DMS153 (cell line): Measurements from ENCODE around the gene MBOAT7.
"Not testable (repeated sequence)": the region's sequence is repeated elsewhere in the genome, so short reads cannot be mapped to it uniquely, and the experiment has no call there.

Experiments
- DNase-seq: peaks from one replicate; lab custom pipeline; 2025; lab: John Stamatoyannopoulos, UW

Gene MBOAT7, protein sequence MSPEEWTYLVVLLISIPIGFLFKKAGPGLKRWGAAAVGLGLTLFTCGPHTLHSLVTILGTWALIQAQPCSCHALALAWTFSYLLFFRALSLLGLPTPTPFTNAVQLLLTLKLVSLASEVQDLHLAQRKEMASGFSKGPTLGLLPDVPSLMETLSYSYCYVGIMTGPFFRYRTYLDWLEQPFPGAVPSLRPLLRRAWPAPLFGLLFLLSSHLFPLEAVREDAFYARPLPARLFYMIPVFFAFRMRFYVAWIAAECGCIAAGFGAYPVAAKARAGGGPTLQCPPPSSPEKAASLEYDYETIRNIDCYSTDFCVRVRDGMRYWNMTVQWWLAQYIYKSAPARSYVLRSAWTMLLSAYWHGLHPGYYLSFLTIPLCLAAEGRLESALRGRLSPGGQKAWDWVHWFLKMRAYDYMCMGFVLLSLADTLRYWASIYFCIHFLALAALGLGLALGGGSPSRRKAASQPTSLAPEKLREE

GRCh38 chr19:54189145-54189734 lies at the start of gene MBOAT7:
TSS of gene MBOAT7 (minus strand) at chr19:54189580. CDS start at chr19:54188508, 1,072 bp downstream.
- peak; percentile 67 for DNase-seq

DNA sequence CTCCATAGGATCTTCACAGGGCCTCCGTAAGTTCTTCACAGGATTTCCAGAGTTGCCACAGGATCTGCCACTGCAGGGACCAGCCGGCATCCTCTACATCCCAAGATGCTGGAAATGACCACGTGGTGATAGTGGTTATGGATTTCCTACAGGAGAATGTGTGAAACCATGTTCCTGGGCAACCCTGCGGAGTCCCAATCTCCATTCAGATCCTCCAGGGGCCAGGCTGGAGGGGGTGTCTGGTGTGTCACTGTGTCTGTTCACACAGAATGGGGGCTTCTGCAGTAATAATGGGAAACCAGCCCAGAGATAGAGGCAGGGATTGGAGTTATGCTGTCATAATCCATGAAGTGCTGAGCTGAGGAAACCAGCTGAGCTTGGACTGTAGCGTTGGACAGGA lies 44.6 kb upstream of the MBOAT7 start:
- no peak for DNase-seq

GRCh38 chr19:54231077-54231931 lies 41.9 kb upstream of the MBOAT7 start:
- DNase-seq = peak; percentile 82

DNA sequence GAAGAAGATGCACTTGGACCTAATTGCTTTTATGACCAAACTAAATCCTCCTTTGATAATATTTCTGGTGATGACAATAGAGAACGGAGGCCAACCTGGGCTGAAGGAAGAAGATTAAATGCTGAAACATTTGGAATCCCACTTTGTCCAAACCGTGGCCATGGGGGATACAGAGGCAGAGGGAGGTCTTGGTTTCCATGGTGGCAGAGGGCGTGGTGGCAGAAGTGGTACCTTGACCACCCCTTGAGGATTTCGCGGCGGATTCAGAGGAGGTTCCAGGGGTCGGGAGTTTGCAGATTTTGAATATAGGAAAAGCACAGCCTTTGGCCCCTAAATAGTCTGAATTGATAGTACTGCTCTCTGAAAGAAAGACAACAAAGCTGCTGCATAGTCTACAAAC lies 40.7 kb upstream of the MBOAT7 start:
- no peak for DNase-seq

DNA sequence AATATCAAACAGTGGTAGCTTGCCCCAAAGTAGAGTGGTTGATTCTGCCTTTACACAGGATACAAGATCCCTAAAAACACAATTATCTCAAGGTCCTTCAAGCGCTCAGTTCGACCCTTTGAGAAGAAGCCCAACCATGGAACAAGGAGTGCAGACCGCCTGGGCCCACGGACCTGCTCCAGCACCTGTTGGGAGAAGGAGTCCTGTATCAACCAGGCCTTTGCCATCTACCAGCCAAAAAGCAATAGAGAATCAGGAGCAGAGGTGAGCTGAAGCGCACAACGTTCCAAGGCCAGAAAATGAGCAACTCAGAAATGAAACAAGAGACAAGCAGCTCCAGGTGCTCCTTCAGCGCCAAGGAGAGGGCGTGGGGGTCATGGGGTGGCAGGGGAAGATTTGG lies 39.8 kb upstream of the MBOAT7 start:
- DNase-seq = no peak

GRCh38 chr19:54224619-54225018 lies 35.2 kb upstream of the MBOAT7 start:
- not testable (repeated sequence) for DNase-seq

DNA sequence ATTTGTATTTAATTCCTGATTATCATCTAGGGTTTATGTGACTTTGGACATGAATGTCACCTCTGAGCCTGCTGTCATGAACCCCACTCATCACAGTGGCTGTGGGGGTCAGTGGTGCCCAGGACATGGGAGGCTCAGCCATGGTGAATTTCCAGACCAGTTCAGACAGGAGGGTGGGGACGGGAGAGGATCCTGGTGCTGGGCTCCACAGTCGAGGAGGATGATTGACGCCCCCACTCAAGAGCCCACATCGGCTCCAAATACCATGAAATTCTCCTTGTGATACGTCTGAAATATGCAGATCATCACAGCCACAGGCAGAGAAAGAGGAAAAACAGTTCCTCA lies 34.5 kb upstream of the MBOAT7 start:
- DNase-seq = not testable (repeated sequence)

DNA sequence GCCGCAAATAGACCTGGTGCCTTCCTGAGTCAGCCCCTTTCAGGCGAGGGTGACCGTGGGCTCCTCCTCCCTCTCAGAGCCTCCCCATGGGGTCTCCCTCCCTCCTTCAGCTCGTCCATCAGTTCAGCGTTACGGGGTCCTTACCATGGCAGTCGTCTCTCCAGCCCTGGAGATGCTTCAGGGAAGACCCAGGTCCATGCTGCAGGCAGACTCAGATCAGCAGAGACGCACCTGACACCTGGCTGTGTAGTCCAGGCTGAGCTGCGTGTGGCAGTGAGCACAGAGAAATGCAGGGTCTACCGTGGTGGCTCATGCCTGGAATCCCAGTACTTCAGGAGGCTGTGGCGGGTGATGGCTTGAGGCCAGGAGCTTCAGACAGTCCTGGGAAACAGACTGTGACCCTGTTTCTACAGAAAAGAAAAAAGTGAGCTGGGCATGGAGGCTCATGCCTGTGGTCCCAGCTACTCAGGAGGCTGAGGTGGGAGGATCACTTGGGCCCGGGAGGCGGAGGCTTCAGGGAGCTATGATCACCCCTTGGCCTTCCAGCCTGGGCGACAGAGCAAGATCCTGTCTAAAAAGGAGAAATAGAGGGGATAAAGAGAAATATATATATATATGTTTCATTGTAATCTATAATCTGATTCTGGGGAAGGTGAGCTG lies 34.0 kb upstream of the MBOAT7 start:
- DNase-seq = not testable (repeated sequence)

- not testable (repeated sequence) for DNase-seq
Measured at GRCh38 chr19:54222474-54223276, 33.3 kb upstream of the MBOAT7 start, which contains the start of gene LILRB3. TSS of gene LILRB3 (minus strand) at chr19:54223007. CDS start at chr19:54222976, 31 bp downstream.

- DNase-seq = not testable (repeated sequence)
Measured at GRCh38 chr19:54221947-54222346, 32.6 kb upstream of the MBOAT7 start.

DNA sequence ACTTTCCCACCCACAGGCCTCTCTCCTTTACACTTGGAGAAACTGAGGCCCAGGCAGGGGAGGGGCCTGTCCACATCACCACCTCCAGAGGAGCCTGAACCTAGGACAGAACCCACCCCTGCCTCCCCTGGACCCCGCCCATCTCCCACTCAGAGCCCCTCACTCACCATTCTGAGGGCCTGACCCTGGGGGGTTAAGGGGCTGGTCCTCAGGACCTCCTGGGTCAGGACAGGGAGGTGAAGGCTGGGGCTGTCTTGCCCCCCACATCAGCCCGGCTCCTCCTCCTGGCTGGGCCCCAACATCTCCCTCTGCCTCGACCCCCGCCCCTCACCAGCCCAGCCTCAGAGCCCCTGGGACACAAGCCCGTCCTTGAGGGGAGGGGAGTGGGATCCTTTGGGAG lies 30.3 kb upstream of the MBOAT7 start:
- not testable (repeated sequence) for DNase-seq

- DNase-seq = no peak
Measured at GRCh38 chr19:54218960-54219661, 29.7 kb upstream of the MBOAT7 start.

- DNase-seq = no peak
Measured at GRCh38 chr19:54218259-54218658, 28.9 kb upstream of the MBOAT7 start.

DNA sequence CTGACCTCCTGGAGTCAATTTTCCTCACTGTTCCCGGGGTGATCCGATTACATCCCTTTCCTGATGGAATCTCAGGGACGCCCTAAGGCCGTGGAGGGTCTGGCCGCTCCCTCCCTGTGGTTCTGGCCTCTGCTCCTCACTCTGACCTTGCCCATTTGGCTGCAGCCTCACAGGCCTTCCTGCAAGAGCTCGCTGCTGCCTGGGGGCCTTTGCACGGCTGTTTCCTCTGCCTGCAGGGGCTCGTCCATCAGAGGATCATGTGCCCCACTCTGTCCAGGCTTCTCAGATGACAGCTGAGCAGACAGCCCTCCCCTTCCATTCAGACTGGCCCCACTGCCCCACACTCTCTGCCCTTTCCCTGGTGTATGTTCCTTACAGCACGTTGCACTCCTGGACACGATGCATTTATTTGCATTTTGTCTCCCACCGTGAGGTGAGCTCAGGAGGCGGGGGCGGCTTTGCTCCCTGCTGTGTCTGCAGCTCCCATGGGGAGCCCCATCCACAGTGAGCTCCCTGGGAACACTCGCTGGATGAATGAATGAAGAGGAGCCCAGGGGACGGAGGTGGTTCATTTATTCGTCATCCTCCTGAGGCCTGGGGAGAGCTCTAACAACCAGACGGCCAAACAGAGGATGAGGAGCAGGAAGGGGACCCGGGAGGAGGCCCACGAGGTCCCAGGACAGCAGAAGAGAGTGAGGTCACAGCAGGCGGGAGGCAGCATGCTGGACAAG lies 28.3 kb upstream of the MBOAT7 start:
- DNase-seq = not testable (repeated sequence)

GRCh38 chr19:54216869-54217268 lies 27.5 kb upstream of the MBOAT7 start:
- DNase-seq = no peak

- not testable (repeated sequence) for DNase-seq
Measured at GRCh38 chr19:54214734-54215133, 25.4 kb upstream of the MBOAT7 start.

GRCh38 chr19:54214217-54214616 lies 24.8 kb upstream of the MBOAT7 start:
- not testable (repeated sequence) for DNase-seq

DNA sequence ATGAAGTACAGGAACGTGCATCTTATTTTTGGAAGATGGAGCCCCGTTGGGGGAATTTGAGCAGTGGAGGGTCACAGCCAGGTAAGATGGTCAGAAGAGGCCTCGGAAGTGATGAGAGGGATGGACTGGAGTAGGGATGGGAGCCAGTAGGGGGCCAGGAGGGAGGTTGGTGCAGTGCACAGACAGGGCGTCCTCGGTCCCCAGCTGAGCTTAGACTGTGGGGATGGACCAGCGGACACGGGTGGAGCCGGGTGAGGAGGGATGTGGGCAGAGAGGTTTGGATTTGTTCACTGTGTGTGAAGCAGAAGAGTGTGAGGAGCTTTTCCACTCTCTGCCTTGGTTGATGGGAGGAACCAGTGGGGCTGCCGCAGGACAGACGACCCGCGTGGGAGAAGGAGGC lies 21.9 kb upstream of the MBOAT7 start:
- DNase-seq = no peak

DNA sequence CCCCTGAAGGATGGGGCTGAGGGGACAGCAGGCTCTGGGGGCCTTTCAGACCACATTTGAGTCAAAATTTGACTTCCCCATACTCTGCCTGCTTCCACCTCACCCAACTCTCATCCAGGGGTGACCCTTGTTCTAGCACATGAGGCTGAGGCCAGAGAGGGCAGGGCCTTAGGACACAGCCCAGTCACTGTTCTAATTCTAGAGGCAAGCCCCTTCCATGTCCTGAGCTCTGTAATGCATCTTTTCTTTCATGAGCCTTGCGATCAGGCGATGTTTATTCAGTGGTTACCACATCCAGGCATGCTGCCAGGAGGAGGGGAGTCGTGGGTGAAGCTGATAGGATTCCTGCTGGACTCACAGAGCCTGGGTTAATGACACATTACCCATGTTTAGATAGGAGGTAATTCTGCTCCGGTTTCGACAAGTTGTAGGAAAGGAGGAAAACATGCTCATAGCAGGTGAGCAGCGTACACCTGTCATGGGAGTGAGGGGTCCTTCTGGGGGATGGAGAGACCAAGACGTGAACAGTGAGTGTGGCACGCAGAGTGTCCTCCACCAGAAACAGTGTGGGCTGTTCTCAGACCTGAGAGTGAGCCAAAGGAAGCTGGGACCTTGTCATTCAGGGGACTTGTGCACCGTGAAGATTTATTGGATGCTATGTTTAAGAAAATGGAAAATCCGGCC lies 20.6 kb upstream of the MBOAT7 start:
- peak; percentile 94 for DNase-seq
